Gastrocnemius medialis (tissue), 4 donors: ENCODE results near the gene MKNK2.

Experiments used
- POLR2A ChIP-seq, 2 donors: fragments of 450-650 bp; IDR thresholded peaks; one replicate each; pipeline ENCODE4 v1.6.1; 2017; ENCODE audit warnings: antibody characterized with exemption in 2 of 2, mild to moderate bottlenecking in 2 of 2, moderate library complexity in 2 of 2
- TF ChIP-seq, protein P1 (sequence below), 5 experiments: fragments of 450-650 bp in 3 of 5; fragments of 200-600 bp in 2 of 5; sonication (generic) in 2 of 5; IDR thresholded peaks in 4 of 5; conservative IDR thresholded peaks in 1 of 5; 1 replicate in 4 of 5; 2 replicates in 1 of 5; pipeline ENCODE4 v1.5.1; 2016 to 2019; ENCODE audit warnings: antibody characterized with exemption in 5 of 5, mild to moderate bottlenecking in 3 of 5, moderate library complexity in 3 of 5

DNA sequence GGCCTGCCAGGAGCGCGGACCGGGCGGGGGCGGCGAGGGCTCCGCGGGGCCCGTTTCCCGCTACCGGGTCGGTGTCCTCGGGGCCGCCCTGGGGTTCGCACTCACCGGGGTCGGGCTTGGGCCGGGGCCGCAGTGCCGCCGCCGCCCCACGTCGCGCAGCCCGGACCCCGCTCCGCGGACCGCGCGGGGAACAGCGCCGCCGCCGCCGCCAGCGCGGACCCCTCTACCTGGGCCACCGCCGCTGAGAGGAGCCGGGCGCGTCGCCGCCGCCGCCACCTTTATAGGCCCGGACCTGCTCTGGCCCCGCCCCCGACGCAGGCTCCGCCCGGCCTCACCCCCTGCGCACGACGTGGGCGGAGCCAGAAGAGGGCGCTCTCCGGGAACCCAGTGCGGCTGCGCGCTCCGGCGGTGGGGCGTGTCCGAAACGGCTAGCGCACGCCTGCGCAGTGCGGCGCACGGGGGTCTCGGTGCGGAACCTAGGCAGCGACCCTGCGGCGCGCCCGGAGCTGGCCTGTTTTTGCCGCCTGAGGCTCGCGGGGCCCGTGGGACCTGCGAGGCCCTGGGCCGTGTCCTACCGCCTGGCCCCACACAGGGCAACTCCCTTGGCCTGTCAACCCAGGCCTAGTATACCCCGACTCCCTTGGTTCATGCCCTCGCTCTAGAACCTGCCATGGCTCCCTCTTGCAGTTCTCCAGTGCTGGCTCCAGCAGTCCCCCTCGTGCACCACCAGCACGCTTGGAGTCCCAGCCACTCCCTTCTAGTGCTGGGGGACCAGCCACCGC, at the start of gene MKNK2:
- TF ChIP-seq, protein P1, sequence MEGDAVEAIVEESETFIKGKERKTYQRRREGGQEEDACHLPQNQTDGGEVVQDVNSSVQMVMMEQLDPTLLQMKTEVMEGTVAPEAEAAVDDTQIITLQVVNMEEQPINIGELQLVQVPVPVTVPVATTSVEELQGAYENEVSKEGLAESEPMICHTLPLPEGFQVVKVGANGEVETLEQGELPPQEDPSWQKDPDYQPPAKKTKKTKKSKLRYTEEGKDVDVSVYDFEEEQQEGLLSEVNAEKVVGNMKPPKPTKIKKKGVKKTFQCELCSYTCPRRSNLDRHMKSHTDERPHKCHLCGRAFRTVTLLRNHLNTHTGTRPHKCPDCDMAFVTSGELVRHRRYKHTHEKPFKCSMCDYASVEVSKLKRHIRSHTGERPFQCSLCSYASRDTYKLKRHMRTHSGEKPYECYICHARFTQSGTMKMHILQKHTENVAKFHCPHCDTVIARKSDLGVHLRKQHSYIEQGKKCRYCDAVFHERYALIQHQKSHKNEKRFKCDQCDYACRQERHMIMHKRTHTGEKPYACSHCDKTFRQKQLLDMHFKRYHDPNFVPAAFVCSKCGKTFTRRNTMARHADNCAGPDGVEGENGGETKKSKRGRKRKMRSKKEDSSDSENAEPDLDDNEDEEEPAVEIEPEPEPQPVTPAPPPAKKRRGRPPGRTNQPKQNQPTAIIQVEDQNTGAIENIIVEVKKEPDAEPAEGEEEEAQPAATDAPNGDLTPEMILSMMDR (IDR thresholded peaks at IDR 0.05 in 4 of 5, conservative IDR thresholded peaks at IDR 0.05 in 1 of 5), result peak; percentile 34 to 81 (median 58)
- peak; percentile 100 for TF ChIP-seq POLR2A (IDR thresholded peaks at IDR 0.05)
